Measurements from ENCODE around the gene MRPS7.
A peak's percentile ranks its signal among the peaks of the same experiment; 100 is the strongest.
"Not testable (repeated sequence)": the region's sequence is repeated elsewhere in the genome, so short reads cannot be mapped to it uniquely, and the experiment has no call there.

The MRPS7 gene

GRCh38 chr17:75244133-75244866, 17.4 kb upstream of the MRPS7 start:
- DNase-seq, result no peak

GRCh38 chr17:75245011-75245410, 16.7 kb upstream of the MRPS7 start:
- DNase-seq, result no peak

- no peak for DNase-seq
Observed at GRCh38 chr17:75246404-75246803, 15.3 kb upstream of the MRPS7 start.

DNA sequence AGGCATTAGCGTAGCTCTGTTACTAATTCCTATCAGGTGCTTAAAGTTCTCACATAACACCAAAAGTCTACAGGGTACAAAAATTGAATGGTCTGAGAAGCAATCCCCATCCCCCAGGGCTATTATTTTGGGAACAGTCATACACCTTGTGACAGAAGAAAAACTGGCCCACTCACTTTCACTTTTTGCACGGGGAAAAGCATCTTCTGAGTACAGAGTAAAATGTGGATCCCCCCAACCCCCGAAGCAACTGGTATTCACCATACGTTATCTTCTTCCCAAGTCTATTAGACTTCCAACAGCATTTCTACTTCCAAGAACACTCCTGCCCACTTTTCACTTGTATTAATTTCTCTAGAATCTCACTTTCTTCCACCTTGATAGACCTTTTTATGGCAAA, 12.1 kb upstream of the MRPS7 start:
- DNase-seq, result no peak

- DNase-seq, result peak; percentile 57
Observed at GRCh38 chr17:75250009-75250471, 11.6 kb upstream of the MRPS7 start.

- DNase-seq, result no peak
Observed at GRCh38 chr17:75252039-75252816, 9.5 kb upstream of the MRPS7 start.

GRCh38 chr17:75255954-75256698, 5.6 kb upstream of the MRPS7 start:
- not testable (repeated sequence) for DNase-seq

DNA sequence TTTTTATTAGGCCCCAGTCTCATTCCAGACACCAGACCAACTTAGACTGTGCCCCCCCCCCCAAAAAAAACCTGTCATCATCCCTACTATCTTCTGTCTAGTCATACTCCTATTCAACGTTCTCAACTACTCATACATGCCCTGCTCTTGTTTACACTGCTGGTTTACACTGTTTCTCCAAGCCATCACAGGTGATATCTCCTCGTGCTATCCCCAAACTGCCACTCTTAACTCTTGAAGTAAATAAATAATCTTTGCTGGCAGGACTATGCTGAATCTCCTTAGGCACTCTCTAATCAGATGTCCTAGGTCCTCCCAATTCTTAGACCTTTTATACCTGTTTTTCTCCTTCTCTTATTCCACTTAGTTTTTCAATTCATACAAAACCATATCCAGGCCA, 4.5 kb upstream of the MRPS7 start:
- DNase-seq, result not testable (repeated sequence)

GRCh38 chr17:75260641-75261335, 891 bp upstream of the MRPS7 start:
- DNase-seq, result no peak

DNA sequence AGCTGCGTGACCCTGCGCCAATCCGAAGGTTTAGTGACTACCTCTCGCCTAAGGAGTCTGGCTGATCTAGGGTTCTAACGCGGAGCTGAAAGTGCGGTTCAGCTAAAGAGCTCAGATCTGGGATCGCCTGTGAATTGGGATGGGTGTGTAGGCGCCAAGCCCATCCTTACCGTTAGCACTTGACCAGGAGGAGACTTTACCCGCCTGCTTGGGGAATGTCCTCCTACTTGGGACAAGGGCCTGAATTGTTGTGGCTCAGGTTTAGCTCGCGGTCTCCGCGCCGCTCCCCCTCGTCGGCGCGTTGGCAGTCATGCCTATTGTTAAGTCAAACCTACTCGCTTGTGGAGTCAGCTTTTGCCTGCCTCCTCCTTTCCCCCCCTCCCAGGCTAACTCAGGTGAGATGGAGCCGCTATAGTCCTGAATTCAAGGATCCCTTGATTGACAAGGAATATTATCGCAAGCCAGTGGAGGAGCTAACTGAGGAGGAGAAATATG, 480 bp downstream of the MRPS7 start:
- no peak for DNase-seq

- no peak for DNase-seq
Observed at GRCh38 chr17:75263055-75263454, 1.4 kb downstream of the MRPS7 start.

DNA sequence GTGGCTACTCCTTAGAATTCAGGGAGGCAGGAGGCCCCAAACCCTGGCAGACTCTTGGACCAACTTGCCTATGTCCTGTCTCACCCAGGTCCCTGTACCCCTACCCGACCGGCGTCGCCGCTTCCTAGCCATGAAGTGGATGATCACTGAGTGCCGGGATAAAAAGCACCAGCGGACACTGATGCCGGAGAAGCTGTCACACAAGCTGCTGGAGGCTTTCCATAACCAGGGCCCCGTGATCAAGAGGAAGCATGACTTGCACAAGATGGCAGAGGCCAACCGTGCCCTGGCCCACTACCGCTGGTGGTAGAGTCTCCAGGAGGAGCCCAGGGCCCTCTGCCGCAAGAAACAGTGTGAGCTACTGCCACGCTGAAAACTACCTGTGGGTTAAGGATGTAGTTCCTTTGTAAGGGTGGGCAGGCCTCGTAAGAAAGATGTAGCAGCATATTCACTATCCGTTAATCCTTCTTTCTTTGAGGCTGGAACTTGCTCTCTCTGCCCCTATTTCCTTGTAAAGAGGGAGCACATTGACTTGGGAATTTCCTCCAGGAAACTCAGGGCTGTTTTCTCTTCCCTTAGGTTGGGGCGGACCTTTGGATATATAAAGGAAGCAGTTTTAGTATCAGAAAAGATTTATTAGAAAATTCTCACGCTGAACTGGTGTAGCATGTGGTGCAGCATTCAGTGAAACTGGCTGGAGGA, 4.1 kb downstream of the MRPS7 start:
- no peak for DNase-seq

DNA sequence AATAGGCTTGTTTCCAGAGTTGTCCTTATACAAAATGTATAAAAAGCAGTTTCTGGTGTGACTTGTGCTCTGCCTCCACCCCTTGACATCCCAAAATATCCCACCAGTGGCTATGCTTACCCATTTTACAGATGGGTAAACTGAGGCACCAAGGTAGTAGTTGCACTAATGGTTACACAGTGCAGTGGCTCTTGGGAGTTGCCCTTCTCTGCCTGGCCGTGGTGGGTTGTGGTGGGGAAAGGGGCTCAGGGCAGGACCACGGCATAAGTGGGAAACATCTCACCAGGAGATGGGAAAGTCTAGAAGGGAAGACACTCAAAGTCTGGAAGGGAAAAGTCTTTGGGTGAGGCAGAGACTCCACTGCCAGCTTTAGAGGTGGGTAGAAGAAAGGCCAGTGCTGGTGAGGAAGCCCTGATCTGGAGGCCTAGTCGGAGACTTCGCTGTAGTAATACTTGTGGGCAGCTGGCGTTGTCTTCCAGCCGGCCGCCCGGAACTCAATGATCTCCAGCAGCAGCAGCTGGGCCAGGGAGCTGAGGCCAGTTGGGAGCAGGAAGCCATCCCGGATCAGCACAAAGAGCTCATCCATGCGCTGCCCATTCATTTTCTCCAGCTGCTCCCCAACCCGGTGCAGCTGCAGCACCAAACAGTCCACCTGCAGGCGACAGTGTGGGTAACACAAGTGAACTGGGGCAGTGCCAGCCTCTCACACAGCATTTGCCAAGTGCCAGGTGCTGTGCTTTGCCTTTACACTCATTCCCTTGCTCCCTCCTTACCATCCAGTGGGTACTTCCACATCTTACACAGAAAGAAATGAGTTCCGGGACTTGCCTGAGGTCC, 4.9 kb downstream of the MRPS7 start:
- no peak for DNase-seq

DNA sequence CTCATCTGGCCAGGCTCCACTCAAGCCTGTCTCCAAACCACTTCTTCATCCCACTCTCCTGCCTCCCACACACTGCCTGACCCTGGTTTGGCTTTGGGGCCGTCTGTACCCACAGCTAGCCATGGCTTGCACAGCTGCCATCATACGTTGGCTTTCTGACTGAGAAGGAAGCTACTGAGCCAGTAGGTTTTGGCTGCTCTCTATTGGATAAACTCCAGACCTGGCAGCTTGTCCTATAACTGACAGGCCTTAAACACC, 5.4 kb downstream of the MRPS7 start:
- DNase-seq, result no peak

- no peak for DNase-seq
Observed at GRCh38 chr17:75267411-75268232, 5.9 kb downstream of the MRPS7 start.

- no peak for DNase-seq
Observed at GRCh38 chr17:75269844-75270217, 8.2 kb downstream of the MRPS7 start.

DNA sequence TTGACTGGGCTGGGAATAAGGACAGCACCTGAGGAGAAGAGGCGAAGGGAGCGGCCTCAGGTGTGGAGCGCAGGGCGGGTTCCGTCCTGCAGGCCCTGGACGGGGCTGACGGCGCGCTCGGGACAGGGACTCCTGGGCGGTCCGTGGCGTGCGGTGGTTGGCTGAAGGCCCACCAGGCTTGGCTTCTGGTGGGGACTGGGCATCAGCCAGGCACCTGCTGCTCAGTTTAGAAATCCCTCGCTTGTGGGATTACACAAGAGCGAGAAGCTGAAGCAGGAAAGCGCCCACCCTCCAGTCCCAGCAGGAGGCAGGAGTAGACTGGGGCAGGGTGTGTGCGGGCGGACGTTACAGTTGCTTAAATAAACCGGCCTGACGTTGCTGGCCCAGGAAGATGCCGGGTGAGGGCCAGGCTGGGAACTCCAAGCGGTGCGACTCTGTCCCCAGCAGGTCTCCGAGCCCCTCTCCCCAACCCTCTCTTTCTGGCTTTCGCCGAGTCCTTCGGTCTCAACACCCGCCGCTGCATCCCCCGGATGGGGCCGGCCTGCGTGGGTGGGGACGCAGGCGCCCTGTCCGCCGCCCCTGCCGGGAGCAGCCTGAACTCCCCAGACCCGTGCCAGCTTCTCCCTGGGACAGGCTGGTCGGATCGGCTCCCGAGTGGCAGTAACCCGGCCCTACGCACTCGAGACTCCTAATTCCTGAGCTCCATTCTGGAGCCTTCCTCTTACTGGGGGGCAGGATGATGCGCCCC, 8.7 kb downstream of the MRPS7 start:
- peak; percentile 17 for DNase-seq

- no peak for DNase-seq
Observed at GRCh38 chr17:75270966-75271232, 9.2 kb downstream of the MRPS7 start, which contains the start of gene MIF4GD. Gene MIF4GD, minus strand, starts transcription at chr17:75271231. Its CDS starts 1,036 bp downstream, at chr17:75270195.

DNA sequence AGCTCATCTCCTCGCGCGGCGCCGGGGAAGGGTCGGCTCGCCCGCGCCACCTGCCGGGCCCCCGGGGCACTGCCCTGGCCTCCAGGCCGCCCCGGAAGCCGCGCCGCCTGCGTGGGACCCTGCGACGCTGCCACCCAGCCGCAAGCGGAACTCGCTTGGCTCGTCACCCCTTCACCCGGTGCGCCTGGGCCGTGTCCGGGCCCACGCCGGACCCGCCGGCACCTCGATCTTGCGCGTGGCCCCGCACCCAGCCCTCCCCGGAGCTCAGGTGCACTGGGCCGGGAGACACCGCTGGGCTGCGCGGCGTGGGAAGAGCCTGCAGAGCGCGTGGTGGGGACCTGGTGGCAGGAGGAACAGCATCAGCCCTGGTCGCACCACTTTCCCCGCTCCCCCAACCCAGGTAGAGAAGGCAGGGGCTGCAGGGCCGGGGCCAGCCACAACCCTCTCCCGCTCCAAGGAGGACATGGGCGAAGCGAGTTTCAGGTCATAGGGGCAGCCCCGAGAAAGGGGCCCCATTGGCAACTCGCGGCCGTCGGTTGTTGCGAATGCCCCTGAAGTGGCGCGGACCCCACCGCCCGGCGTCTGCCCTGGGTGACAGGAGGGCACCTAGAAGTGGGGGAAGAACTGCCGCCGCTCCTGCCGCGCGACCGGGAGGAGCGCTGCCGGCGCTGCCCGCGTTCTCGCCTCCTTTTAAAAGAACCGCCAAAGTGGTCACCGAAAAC, 9.7 kb downstream of the MRPS7 start:
- DNase-seq, result peak; percentile 81
